Measurements from ENCODE around the gene LRRIQ4. TPM values are rescaled to one million over a fixed set of nuclear protein-coding genes. Genes with fewer than 3 reads are reported as not detected.

Gene LRRIQ4
- total RNA-seq, 1 donor from 2014 or later, result not detected

DNA sequence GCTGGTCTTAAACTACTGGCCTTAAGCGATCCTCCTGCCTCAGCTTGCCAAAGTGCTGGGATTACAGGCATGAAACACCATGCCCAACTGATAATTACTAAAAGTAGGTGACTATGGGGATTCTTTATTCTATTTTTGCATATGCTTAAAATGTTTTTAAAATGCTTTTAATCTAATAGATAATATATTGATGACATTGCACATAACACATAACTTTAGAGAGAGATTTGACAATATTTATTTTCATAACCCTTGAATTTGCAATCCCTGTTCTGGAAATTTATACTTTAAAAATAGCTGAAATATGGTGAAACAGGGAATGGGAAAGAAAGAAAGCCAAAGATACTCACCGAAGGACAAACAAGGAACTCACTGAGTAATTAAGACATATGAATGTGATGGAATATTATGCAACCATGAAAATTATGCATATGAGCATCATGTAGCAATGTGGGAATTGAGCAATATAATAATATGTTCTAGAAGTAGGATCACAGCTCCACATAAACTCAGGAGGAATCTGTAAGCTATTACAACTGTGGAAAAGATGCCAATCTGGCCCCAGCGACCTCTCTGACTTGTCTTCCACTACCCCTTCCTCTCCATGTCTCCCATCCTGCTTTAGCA lies 55.0 kb downstream of the LRRIQ4 start:
- Histone ChIP-seq H3K27me3 (ENCODE audit: low read depth) (no peaks in the 10 kb centered on the region), H3K27ac (replicated peaks) (no peak overlapping the region), H3K4me3 (no peak overlapping the region), H3K36me3 (no peaks in the 10 kb centered on the region), H3K9me3 (replicated peaks) (no peaks in the 10 kb centered on the region), H3K4me1 (peaks cover 5% of the 10 kb centered on the region)
- intact Hi-C loops (cut with micrococcal nuclease), result loop anchor here (10.0 kb wide), 1 partner anchor 157 kb away; no protein-coding TSS in a partner anchor
- DNase-seq, result no peak
- no peak for TF ChIP-seq CTCF (IDR thresholded peaks at IDR 0.05; ENCODE audit: borderline replicate concordance)

GRCh38 chr3:169868369-169868768 lies 55.7 kb downstream of the LRRIQ4 start:
- no peak for TF ChIP-seq CTCF (IDR thresholded peaks at IDR 0.05; ENCODE audit: borderline replicate concordance)
- Histone ChIP-seq H3K27ac (replicated peaks) (no peak overlapping the region), H3K9me3 (replicated peaks) (no peaks in the 10 kb centered on the region), H3K27me3 (ENCODE audit: low read depth) (no peaks in the 10 kb centered on the region), H3K4me1 (peaks cover 3% of the 10 kb centered on the region), H3K36me3 (no peaks in the 10 kb centered on the region), H3K4me3 (no peak overlapping the region)
- intact Hi-C loops (cut with micrococcal nuclease), result loop anchor here (10.0 kb wide), 1 partner anchor 156 kb away; no protein-coding TSS in a partner anchor
- no peak for DNase-seq

GRCh38 chr3:169869484-169870220 lies 57.0 kb downstream of the LRRIQ4 start, which contains the start of gene LRRC31:
TSS of gene LRRC31 (minus strand) at chr3:169869935. CDS start at chr3:169869807, 128 bp downstream.
- H3K27me3 ChIP-seq (ENCODE audit: low read depth), result no peaks in the 10 kb centered on the region
- H3K36me3 ChIP-seq, result no peaks in the 10 kb centered on the region
- H3K27ac ChIP-seq (replicated peaks), result no peak within 1 kb of the TSS
- H3K9me3 ChIP-seq (replicated peaks), result no peaks in the 10 kb centered on the region
- no peak for DNase-seq
- intact Hi-C loops (cut with micrococcal nuclease), result loop anchor here (10.0 kb wide), 1 partner anchor 155 kb away; no protein-coding TSS in a partner anchor
- no peak within 1 kb of the TSS for H3K4me3 ChIP-seq
- no peaks in the 10 kb centered on the region for H3K4me1 ChIP-seq
- TF ChIP-seq CTCF (IDR thresholded peaks at IDR 0.05; ENCODE audit: borderline replicate concordance), result no peak

DNA sequence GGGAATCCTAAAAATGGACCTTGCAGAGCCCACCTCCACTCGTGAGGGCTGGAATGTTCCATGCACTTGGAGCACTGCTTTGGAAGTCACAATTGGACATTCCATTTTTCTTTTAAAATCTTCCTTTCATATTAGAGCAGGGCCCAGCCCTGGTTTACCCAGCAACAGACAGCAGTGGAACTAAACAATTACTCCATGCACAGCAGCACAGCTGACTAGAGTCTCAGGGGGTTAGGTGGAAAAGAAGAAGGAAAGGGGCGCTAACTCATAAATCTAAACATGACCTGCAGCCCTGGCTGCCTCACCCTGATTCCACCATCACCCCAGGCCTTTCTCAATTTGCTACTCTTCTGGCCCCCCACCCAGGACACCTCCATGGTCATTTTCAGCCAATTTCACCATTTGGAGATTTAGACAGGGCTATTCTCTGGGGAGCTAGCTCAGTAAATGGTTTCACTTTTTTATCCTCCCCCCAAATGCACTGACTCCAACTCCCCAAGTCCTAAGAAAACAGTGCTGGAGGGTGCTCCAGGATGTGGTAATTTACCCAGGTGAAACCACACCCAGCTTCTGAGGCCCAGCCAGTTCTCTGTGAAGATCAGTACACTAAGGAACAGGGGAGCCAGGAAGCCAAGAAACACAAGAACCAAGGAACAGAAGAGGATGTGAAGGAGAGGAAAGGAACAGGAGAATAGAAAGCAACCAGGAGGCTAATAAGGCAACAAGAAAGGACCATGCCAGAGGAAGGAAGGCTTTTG lies 58.6 kb downstream of the LRRIQ4 start:
- intact Hi-C loops (cut with micrococcal nuclease), result no loop called here
- TF ChIP-seq CTCF (IDR thresholded peaks at IDR 0.05; ENCODE audit: borderline replicate concordance), result no peak
- Histone ChIP-seq H3K27me3 (ENCODE audit: low read depth) (no peaks in the 10 kb centered on the region), H3K36me3 (no peaks in the 10 kb centered on the region), H3K9me3 (replicated peaks) (no peaks in the 10 kb centered on the region), H3K4me3 (no peak overlapping the region), H3K27ac (replicated peaks) (no peak overlapping the region), H3K4me1 (no peaks in the 10 kb centered on the region)
- no peak for DNase-seq

- DNase-seq, result no peak
Observed at GRCh38 chr3:169879013-169879557, 66.4 kb downstream of the LRRIQ4 start.

More at GRCh38 chr3:169879013-169879557, 66.4 kb downstream of the LRRIQ4 start:
- no peak for TF ChIP-seq CTCF (IDR thresholded peaks at IDR 0.05; ENCODE audit: borderline replicate concordance)
- no peak overlapping the region for H3K27ac ChIP-seq (replicated peaks)
- intact Hi-C loops (cut with micrococcal nuclease), result no loop called here
- H3K4me3 ChIP-seq, result no peak overlapping the region
- H3K9me3 ChIP-seq (replicated peaks), result no peaks in the 10 kb centered on the region
- no peaks in the 10 kb centered on the region for H3K27me3 ChIP-seq (ENCODE audit: low read depth)
- no peaks in the 10 kb centered on the region for H3K4me1 ChIP-seq
- no peaks in the 10 kb centered on the region for H3K36me3 ChIP-seq
